ENCODE data around the gene CLSTN2.

Gene CLSTN2

GRCh38 chr3:140363801-140364200 lies 428.8 kb downstream of the CLSTN2 start:
- TF ChIP-seq, protein P1, sequence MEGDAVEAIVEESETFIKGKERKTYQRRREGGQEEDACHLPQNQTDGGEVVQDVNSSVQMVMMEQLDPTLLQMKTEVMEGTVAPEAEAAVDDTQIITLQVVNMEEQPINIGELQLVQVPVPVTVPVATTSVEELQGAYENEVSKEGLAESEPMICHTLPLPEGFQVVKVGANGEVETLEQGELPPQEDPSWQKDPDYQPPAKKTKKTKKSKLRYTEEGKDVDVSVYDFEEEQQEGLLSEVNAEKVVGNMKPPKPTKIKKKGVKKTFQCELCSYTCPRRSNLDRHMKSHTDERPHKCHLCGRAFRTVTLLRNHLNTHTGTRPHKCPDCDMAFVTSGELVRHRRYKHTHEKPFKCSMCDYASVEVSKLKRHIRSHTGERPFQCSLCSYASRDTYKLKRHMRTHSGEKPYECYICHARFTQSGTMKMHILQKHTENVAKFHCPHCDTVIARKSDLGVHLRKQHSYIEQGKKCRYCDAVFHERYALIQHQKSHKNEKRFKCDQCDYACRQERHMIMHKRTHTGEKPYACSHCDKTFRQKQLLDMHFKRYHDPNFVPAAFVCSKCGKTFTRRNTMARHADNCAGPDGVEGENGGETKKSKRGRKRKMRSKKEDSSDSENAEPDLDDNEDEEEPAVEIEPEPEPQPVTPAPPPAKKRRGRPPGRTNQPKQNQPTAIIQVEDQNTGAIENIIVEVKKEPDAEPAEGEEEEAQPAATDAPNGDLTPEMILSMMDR (IDR thresholded peaks at IDR 0.05; ENCODE audit: control insufficient read depth, insufficient read depth, low read depth, low read length, missing control alignments), result no peak
- no peak overlapping the region for H3K4me3 ChIP-seq (ENCODE audit: control insufficient read depth, low read depth, low read length)
- DNase-seq (ENCODE audit: low read depth), result no peak

GRCh38 chr3:140365872-140366697 lies 431.1 kb downstream of the CLSTN2 start:
- DNase-seq (ENCODE audit: low read depth), result no peak
- no peak overlapping the region for H3K4me3 ChIP-seq (ENCODE audit: control insufficient read depth, low read depth, low read length)
- TF ChIP-seq, protein P1 (IDR thresholded peaks at IDR 0.05; ENCODE audit: control insufficient read depth, insufficient read depth, low read depth, low read length, missing control alignments), result no peak

- no peak overlapping the region for H3K4me3 ChIP-seq (ENCODE audit: control insufficient read depth, low read depth, low read length)
- TF ChIP-seq, protein P1 (IDR thresholded peaks at IDR 0.05; ENCODE audit: control insufficient read depth, insufficient read depth, low read depth, low read length, missing control alignments), result no peak
- DNase-seq (ENCODE audit: low read depth), result no peak
These were observed 433.3 kb downstream of the CLSTN2 start for GRCh38 chr3:140368223-140368811.

GRCh38 chr3:140370686-140371085 lies 435.7 kb downstream of the CLSTN2 start:
- DNase-seq (ENCODE audit: low read depth), result no peak
- no peak overlapping the region for H3K4me3 ChIP-seq (ENCODE audit: control insufficient read depth, low read depth, low read length)
- TF ChIP-seq, protein P1 (IDR thresholded peaks at IDR 0.05; ENCODE audit: control insufficient read depth, insufficient read depth, low read depth, low read length, missing control alignments), result no peak

DNA sequence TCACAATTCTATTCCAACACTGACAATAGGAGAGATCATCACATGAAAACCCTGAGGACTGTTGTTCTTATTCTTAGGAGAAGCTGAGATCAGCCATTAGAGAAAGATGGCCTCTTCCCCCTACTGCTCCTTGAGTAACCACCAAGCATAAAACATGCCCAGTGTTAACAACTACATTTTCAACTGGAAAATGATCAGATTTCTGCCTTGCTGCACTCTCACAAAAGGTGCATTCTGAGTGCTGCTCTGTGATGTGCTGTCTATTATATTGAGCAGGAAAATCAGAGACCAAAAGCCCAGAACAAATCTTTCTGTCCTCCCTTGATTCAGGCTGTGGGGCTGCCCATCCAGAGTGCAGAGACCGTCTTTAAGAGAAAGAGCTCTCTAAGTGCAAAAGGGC lies 438.2 kb downstream of the CLSTN2 start:
- TF ChIP-seq, protein P1 (IDR thresholded peaks at IDR 0.05; ENCODE audit: control insufficient read depth, insufficient read depth, low read depth, low read length, missing control alignments), result no peak
- no peak overlapping the region for H3K4me3 ChIP-seq (ENCODE audit: control insufficient read depth, low read depth, low read length)
- no peak for DNase-seq (ENCODE audit: low read depth)

GRCh38 chr3:140375002-140375401 lies 440.0 kb downstream of the CLSTN2 start:
- no peak overlapping the region for H3K4me3 ChIP-seq (ENCODE audit: control insufficient read depth, low read depth, low read length)
- TF ChIP-seq, protein P1 (IDR thresholded peaks at IDR 0.05; ENCODE audit: control insufficient read depth, insufficient read depth, low read depth, low read length, missing control alignments), result no peak
- DNase-seq (ENCODE audit: low read depth), result no peak

Data from AG09309 (cell line).